NCI-H2107 treated with DMSO at 0.1 percent for 48 hours (cell line): ENCODE results near the gene CBFA2T2.

Source experiments
- DNase-seq: peaks from one replicate; lab custom pipeline; 2025; ENCODE audit not compliant: unreplicated experiment; lab: John Stamatoyannopoulos, UW

CBFA2T2 gene

GRCh38 chr20:33649201-33649681, 159.3 kb downstream of the CBFA2T2 start:
- DNase-seq = no peak

GRCh38 chr20:33650111-33650752, 160.3 kb downstream of the CBFA2T2 start:
- DNase-seq = no peak

GRCh38 chr20:33650753-33651561, 161.1 kb downstream of the CBFA2T2 start:
- DNase-seq = no peak

- DNase-seq = no peak
These were observed 161.7 kb downstream of the CBFA2T2 start for GRCh38 chr20:33651562-33652048.

- DNase-seq = peak; percentile 62
These were observed 163.5 kb downstream of the CBFA2T2 start for GRCh38 chr20:33653218-33653899.

GRCh38 chr20:33653900-33654596, 164.2 kb downstream of the CBFA2T2 start:
- DNase-seq = peak; percentile 90

- DNase-seq = no peak
These were observed 164.8 kb downstream of the CBFA2T2 start for GRCh38 chr20:33654680-33655161.

GRCh38 chr20:33655164-33655563, 165.3 kb downstream of the CBFA2T2 start:
- no peak for DNase-seq

- DNase-seq = no peak
These were observed 166.3 kb downstream of the CBFA2T2 start for GRCh38 chr20:33656010-33656782.

GRCh38 chr20:33656783-33657703, 167.1 kb downstream of the CBFA2T2 start:
- no peak for DNase-seq

- no peak for DNase-seq
These were observed 167.8 kb downstream of the CBFA2T2 start for GRCh38 chr20:33657704-33658095.

GRCh38 chr20:33658510-33658909, 168.6 kb downstream of the CBFA2T2 start:
- no peak for DNase-seq

GRCh38 chr20:33658929-33659328, 169.0 kb downstream of the CBFA2T2 start:
- DNase-seq = no peak

GRCh38 chr20:33659341-33660034, 169.6 kb downstream of the CBFA2T2 start:
- DNase-seq = no peak

- no peak for DNase-seq
These were observed 170.3 kb downstream of the CBFA2T2 start for GRCh38 chr20:33660035-33660684.

- DNase-seq = no peak
These were observed 170.8 kb downstream of the CBFA2T2 start for GRCh38 chr20:33660685-33661058.

- no peak for DNase-seq
These were observed 172.3 kb downstream of the CBFA2T2 start, which contains the start of gene C20orf144 for GRCh38 chr20:33662172-33662571. C20orf144 (plus strand) TSS chr20:33662327; CDS start chr20:33662346, 19 bp downstream.
